ENCODE results near the gene IRS1.
A peak's percentile ranks its signal among the peaks of the same experiment; 100 is the strongest.

Gene IRS1

GRCh38 chr2:226720948-226721347, 78.7 kb downstream of the IRS1 start:
- no peak for DNase-seq

- DNase-seq = no peak
Measured at GRCh38 chr2:226717719-226718118, 81.9 kb downstream of the IRS1 start.

- DNase-seq = no peak
Measured at GRCh38 chr2:226716126-226716525, 83.5 kb downstream of the IRS1 start.

GRCh38 chr2:226715347-226715990, 84.2 kb downstream of the IRS1 start:
- DNase-seq = no peak

- DNase-seq = peak; percentile 13
Measured at GRCh38 chr2:226712941-226713340, 86.7 kb downstream of the IRS1 start.

- DNase-seq = no peak
Measured at GRCh38 chr2:226711606-226712296, 87.9 kb downstream of the IRS1 start.

GRCh38 chr2:226707499-226707898, 92.1 kb downstream of the IRS1 start:
- no peak for DNase-seq

- no peak for DNase-seq
Measured at GRCh38 chr2:226705965-226706364, 93.7 kb downstream of the IRS1 start.

- DNase-seq = no peak
Measured at GRCh38 chr2:226705133-226705886, 94.3 kb downstream of the IRS1 start.

- DNase-seq = no peak
Measured at GRCh38 chr2:226703514-226703913, 96.1 kb downstream of the IRS1 start.

- no peak for DNase-seq
Measured at GRCh38 chr2:226702376-226702775, 97.2 kb downstream of the IRS1 start.

- DNase-seq = peak; percentile 21
Measured at GRCh38 chr2:226701052-226701451, 98.6 kb downstream of the IRS1 start.

GRCh38 chr2:226699321-226699720, 100.3 kb downstream of the IRS1 start:
- no peak for DNase-seq

GRCh38 chr2:226698671-226699070, 100.9 kb downstream of the IRS1 start:
- DNase-seq = no peak

- DNase-seq = no peak
Measured at GRCh38 chr2:226694586-226695284, 104.9 kb downstream of the IRS1 start.

GRCh38 chr2:226694149-226694548, 105.5 kb downstream of the IRS1 start:
- DNase-seq = no peak

- no peak for DNase-seq
Measured at GRCh38 chr2:226693521-226693920, 106.1 kb downstream of the IRS1 start.

GRCh38 chr2:226692521-226693126, 107.0 kb downstream of the IRS1 start:
- DNase-seq = no peak

- DNase-seq = no peak
Measured at GRCh38 chr2:226691255-226691654, 108.4 kb downstream of the IRS1 start.

GRCh38 chr2:226690461-226691024, 109.1 kb downstream of the IRS1 start:
- DNase-seq = no peak

- no peak for DNase-seq
Measured at GRCh38 chr2:226687641-226688253, 111.9 kb downstream of the IRS1 start.

GRCh38 chr2:226684563-226684959, 115.1 kb downstream of the IRS1 start:
- no peak for DNase-seq
